NCI-H2227 (cell line): ENCODE results near the gene PTK6.
"Not testable (repeated sequence)": the region's sequence is repeated elsewhere in the genome, so short reads cannot be mapped to it uniquely, and the experiment has no call there.

Experiments used
- DNase-seq: peaks from one replicate; lab custom pipeline; 2025; ENCODE audit not compliant: unreplicated experiment; lab: John Stamatoyannopoulos, UW

Gene PTK6

DNA sequence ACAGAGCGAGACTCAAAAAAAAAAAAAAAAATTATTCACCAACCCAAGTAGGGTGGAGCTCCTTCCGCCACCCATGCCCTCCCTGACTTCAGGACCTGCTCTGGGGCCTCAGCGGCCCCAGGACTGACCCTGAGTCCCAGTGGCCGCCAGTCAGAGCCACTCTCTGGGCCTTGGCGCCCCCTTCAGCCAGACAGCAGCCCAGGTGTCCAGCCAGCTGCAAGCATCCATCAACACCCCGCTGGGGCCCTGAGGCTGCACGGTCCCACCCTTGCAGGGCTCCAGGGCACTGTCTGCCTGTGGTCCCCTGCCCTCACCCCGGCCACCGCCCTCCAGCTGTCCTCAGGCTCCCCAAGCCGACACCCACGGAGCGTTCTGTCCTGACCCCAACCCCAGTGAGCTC lies 53.3 kb downstream of the PTK6 start:
- DNase-seq = no peak

DNA sequence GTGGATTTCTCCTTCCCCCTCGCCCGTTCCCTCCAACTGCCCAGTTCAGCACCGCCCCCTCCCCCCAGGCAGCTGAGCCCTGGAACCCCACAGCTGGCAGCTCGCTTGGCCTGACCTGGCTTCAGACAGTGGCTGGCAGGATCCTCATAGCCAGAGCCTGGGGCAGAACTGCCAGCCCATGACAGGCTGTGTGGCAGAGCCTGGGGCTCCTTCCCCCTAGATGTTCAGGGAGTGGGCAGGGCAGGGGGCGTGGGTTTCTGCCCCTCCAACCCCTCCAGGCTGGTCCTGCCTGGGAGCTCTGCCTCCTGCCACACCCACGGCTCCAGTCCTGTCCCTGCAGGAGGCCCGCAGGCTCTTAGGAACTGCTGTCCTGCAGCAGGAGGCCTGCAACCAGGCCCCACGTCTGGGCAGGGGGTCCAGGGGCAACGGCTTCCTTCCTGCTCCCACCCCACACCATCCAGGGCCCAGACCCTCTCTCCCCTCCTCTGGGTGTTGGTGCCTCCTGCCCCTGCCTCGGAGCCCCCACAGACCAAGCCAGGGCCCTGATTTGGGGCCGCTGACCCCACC lies 55.1 kb downstream of the PTK6 start:
- DNase-seq = peak; percentile 29

DNA sequence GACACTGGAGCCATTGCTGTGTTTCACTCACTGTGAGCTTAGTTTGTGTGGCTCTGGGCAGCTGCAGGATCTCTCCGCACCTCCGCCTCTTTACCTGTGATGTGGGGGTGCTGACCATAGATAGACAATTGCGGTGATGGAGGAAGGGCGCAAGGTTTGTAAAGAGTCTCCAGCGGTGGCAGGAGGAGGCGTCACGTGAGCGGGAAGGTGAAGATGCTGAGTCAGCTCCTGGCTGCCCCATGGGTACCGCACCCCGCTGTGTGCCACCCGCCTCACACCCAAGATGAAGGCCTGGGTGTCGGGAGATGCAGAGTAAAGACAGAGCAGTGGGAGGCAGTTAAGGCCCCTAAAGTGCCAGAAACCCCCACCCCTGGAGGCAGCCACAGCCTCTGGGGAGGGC lies 55.7 kb downstream of the PTK6 start:
- no peak for DNase-seq

DNA sequence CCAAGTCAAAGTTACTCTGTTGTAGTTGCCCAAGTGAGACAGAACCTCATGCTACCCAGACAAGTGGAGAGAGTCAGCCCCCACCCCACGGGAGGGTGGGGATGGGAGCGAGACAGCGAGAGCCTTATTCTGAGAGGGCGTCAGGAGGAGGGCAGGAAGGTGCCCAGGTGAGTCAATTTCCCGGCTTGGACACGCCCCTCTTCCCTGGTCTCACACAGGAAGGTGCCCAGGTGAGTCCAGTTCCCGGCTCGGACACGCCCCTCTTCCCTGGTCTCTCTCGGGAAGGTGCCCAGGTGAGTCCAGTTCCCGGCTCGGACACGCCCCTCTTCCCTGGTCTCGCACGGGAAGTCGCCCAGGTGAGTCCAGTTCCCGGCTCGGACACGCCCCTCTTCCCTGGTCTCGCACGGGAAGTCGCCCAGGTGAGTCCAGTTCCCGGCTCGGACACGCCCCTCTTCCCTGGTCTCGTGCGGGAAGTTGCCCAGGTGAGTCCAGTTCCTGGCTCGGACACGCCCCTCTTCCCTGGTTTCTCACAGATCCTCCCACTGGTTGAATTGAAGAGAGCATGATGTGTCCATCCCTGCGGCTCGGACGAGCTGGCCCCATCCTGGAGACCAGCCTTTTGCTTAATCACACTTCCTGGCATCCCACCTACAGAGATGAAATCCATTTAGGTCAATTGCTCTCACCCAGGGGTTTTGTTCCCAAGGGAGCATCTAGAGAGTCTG lies 57.3 kb downstream of the PTK6 start:
- DNase-seq = not testable (repeated sequence)

DNA sequence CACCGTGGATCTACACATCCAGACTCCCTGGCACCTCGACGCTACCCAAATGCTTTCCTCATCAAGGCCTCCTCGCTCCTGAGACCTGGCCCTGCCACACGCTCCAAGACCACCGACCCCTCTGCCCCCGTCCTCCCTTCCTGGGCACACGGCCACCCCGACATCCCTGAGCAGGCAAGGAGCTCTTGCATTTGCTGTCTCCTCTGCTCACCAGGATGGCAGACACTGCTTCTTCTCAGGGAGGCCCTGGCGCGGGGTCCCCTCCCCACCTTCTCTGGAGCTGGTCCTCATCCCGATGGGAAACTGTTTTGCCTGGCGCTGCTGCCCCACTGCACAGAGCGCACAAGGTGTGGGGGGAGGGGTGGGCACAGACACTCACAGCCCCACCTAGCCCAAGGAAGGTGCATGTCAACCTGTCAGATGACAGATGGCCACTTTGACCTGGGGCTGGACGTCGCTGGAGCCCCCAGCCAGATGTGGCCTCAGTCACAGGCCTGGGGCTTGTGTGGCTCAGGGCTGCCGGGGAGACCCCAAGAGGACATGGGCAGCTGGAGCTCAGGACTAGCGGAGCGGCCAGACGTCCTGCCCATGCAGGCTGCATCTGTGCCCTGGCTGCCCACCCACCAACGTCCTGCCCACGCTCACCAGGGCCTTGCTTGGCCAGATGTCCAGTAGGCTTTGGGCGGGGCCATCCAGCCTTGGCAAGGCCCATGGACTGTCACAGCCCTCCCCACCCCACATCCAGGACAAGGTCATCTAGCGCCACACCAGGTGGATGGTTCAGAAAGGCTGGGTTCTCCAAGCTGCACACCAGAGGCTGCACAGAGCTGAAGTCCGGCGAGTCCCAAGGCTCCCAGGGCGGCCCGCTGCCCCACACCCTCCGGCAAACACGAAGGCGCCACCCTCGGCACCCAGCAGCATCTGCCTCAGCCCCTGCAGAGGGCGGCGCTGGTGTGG lies 58.6 kb downstream of the PTK6 start:
- no peak for DNase-seq
